HG02678 (cell line): Measurements from ENCODE around the gene SLC37A2.
A peak's percentile ranks its signal among the peaks of the same experiment; 100 is the strongest.

ENCODE experiments used
- ATAC-seq: cut with Tn5 transposase; IDR thresholded peaks from one replicate; pipeline ENCODE4 v1.9.1; 2021; ENCODE audit warnings: mild to moderate bottlenecking, moderate library complexity; ENCODE audit not compliant: unreplicated experiment

The SLC37A2 gene

GRCh38 chr11:125070699-125071254 is 7.7 kb downstream of the SLC37A2 start:
- peak; percentile 74 for ATAC-seq

DNA sequence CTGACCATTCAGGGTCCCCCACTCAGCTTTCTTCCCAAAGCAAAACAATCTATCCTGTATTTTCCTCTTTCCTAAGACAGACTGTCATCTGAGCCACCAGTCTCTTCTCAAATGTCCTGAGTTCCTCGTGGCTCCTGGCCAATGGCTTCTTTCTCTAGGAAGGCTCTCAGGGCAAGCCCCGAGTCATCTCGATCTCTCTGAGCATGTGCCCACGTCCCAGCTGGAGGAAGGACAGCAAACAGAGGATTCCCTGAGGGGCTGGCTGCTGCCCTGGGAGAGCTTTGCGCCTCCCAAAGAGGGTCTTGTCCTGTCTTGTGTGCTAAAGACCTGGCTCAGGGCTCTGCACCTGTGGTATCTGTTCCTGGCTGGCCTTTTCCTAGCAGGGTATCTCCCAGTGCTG is 8.3 kb downstream of the SLC37A2 start:
- no peak for ATAC-seq

- no peak for ATAC-seq
Observed at GRCh38 chr11:125071846-125072217, 8.7 kb downstream of the SLC37A2 start.

DNA sequence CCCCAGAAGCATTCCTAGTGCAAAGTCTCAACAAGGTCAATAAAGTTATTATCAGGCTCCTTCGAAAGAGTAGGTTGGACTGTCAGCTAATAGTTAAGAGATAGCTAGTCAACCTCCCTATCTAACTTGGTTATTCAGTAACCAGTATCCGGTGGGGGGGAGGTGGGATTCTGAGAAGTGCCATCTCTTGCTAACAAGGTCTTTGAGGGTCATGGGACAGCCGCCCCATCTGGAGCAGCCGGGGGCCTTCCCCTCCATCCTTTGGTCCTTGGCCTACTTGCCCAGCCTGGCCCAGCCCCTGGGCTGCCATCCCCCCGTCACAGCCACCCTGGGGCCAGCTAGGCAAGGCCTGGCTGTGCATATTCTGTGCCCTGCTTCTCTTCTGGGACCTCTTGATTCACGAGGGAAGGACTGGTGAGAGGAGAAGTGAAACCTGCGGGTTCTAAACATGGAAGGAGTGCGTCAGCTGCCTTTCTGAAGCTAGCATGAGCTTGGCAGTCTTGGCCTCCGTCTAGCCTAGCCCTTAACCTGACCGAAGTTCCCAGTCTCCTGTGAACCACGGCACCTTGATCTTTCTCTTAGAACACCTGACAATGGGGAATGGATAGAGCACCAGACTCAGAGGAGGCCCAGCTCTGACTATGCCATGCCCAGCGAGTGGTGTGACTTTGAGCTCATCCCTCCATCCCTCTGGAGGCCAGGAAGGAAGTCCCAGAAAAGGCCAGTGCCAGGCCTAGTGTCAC is 9.3 kb downstream of the SLC37A2 start:
- peak; percentile 77 for ATAC-seq

DNA sequence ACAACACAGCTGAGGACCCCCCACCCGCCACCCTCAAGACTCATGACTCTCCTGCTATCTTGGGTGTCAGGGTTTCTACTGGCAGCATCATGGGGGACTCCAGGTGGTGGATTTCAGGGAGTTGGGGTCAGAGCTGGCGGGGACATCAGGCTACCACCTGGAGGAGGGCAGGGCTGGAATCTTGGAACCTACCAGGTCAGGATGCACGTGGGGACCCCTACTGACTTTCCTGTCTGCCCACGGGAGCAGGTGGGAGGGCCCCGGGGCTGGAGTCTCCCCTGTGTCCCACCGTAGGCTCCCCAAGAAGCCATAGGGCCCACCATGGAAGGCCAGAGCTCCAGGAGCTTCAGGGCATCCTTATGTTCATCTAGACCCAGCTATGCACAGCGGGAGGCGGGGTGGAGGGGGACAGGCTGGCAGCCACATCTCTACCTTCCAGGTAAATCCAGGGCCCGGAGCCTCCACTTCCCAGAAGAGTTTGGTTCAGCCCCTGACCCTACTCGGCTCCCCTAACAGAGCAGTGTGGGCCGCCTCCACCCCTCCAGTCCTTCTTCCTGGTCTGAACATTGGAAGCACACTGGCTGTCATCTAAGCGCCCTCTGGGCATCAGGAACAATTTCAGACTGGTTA is 10.0 kb downstream of the SLC37A2 start:
- ATAC-seq, result no peak

DNA sequence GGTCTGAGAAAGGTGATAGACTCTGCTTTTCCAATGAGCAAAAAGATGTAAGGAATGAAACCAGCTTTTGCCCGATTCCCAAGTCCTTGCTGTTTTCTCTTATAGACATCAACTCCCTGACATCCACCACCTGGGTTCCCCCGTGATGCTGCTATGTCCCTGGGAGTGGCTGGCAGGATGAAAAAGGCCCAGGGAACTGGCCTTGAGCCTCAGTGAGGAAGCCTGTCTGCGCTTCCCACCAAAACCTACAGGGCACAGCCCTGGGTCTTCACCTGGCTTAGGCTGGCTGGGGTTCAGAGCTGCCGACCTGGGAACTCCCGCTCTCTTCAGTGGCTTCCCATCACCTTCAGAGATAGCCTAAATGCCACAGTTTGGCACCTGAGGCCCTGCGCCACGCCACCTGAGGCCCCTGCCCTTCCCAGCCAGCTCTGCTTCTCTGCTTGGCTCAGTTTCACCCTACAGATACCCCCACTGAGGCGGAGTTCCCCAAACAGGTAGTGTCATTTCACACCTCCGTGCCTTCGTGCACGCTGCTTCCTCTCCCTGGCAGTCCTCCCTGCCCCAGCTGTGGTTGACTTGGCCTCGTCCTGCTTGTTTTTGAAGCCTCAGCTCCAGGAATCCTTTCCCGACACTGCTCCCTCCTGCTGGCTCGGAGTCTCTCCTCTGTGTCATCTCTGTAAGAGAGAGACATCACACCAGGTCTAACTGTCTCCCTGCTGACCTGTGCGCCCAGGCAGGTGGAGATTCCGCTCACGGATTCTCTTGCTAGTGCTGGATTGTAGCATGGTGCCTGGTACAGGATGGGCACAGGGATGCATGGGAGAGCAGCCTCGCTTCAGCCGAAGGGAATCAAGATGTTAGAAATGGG is 10.7 kb downstream of the SLC37A2 start:
- ATAC-seq, result no peak

GRCh38 chr11:125074511-125075241 is 11.6 kb downstream of the SLC37A2 start:
- no peak for ATAC-seq

DNA sequence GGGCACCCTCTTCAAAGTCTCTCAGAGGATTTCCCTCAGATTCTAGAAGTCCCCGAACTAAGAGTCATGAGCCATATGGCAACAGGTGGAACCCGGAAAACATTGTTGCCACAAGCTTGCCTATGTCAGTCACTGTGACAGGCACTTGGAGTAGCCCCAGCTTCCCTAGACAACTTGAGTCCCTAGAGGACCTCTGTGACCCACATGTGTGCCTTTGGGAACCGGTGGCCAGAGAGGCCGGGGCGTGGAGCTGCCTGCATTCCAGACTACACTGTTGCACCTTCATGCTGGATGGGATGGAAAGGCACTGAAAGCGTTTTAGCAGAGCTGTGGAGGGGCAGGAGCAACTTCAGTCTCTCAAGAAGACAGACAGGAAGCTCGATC is 12.1 kb downstream of the SLC37A2 start:
- ATAC-seq, result no peak

GRCh38 chr11:125075900-125076317 is 12.8 kb downstream of the SLC37A2 start:
- ATAC-seq, result no peak

DNA sequence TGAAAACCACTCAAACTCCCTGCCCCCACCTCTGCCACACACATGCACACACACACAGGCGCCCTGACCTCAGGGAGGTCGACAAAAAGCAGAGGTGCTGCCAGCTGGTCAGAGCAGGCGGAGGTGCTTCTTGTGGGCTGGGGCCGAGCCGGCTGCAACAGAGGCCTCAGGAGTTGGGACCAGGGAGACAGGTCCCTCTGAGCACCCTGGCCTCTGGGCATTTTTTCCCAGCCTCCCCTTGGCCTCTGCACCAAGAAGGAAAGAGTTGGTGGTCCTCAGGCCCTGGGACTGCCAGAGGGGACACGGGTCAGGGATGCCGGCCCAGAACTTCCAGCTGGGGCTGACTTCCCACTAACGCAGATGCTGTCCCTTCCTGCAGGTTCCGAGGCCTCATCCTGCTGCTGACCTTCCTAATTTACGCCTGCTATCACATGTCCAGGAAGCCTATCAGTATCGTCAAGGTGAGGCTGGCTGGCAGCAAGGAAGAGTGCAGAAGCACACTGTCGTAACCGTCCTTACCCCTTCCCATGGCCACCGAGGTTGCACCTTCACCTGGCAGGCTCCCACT is 13.4 kb downstream of the SLC37A2 start:
- ATAC-seq, result no peak

DNA sequence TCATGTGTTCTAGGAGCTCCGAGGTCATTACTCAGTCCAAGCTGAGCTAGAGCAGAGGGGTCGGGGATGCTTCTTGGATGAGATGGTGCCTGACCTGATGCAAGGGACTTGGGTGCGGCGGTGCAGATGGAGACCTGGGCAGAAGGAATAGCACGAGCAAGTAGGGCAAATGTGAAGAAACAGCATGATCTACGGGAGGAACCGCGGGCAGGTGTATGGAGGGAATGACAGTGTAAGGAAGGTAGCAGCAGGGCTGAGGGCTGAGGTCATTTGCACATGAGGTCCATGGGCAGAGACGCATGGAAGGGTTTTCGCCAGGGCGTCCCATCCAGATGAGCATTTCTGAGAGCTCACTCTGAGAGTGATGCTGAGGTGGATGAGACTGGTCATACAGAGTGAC is 14.9 kb downstream of the SLC37A2 start:
- ATAC-seq, result no peak

- no peak for ATAC-seq
Observed at GRCh38 chr11:125078516-125079140, 15.5 kb downstream of the SLC37A2 start.

DNA sequence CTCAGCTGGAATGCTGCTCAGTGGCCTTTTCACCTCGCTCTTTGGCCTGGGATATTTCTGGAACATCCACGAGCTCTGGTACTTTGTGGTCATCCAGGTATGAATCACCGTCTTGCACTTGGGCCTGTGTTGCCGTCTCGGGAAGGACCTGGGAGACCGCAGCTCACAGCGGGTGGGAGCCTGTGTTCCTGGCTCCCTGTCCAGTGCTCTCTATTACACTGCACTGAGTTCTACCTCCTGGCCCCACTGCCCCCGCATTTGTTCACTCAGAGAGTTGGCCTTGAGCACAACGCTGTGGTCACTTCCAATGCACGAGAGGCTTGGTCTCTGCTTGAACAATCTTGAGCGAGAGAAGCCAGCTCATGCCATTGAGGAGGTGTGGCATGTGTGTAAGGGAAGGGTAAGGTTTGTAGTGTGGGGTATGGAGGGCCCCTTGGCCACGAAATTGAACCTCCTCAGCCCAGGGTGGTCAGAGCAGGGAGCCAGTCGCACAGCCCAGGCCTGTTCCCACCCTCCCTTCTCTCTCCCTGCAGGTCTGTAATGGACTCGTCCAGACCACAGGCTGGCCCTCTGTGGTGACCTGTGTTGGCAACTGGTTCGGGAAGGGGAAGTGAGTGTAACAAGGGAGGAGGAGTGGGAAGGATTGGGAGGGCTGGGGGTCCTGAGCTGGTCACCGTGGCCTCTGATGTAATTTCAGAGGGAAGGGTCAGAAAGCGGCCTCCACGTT is 16.2 kb downstream of the SLC37A2 start:
- no peak for ATAC-seq

GRCh38 chr11:125079878-125080530 is 16.9 kb downstream of the SLC37A2 start:
- no peak for ATAC-seq

DNA sequence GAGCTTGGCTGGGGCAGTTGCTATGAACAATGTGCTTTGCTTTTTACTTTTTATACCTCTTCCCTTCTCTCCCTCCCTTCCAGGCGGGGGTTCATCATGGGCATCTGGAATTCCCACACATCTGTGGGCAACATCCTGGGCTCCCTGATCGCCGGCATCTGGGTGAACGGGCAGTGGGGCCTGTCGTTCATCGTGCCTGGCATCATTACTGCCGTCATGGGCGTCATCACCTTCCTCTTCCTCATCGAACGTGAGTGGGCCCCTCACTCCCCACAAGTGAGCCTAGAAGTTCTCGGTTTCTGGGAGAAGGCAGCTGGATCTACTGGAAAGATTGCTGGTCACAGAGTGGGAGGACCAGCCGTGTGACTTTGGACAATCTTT is 17.4 kb downstream of the SLC37A2 start:
- no peak for ATAC-seq

DNA sequence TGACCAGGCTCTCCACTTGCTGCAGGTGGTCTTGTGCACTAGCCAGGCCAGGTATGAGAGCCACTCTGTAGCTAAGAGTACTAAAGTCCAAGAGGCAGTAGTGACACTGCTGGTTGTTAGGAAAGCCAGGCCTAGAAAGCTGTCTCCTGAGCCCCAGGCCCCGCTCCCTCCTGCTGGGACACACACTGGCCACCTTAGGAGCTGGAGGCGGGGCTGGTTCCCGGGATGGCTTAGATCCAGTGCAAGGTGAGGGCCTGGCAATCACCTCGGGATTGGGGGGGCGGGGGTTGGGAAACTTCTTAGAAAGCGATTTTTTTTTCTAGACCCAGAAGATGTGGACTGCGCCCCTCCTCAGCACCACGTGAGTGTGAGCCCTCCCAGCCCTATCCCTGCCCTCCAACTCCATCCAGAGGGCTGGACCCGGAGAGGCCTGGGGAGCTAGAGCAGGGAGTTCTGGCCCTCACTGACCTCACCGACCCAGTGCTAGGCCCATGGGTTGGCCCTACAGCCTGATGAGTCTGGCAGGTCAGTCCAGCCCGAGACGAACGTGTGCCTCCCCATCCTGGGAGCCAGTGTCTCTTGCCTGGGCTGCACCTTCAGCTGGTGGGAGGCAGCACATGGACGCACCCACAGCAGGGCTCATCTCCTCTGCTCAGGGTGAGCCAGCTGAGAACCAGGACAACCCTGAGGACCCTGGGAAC is 18.1 kb downstream of the SLC37A2 start:
- ATAC-seq, result no peak

GRCh38 chr11:125082040-125082439 is 18.9 kb downstream of the SLC37A2 start:
- no peak for ATAC-seq

GRCh38 chr11:125082611-125083311 is 19.7 kb downstream of the SLC37A2 start:
- ATAC-seq, result no peak
